Activated CD4-positive, alpha-beta memory T cell treated with anti-CD3 and anti-CD28 coated beads, Interleukin-2, amount 10 ng/mL, durations not matched to agents 7 days and 5 days (primary cell): ENCODE measurements around the gene PRKCB. TPM values are rescaled to one million over a fixed set of nuclear protein-coding genes. Genes with fewer than 3 reads are reported as not detected.

Source experiments
- total RNA-seq, 2 experiments: library from RNA; stranded (reverse); gene quantifications; one replicate each; pipeline ENCODE4 v1.2.3, GENCODE V29; 2021

The PRKCB gene
- total RNA-seq, 2 experiments from 2014 or later = 77.3 to 81.4 TPM

Other genes starting within 250 kb of the PRKCB start
- gene NDUFAB1, start 239.7 kb upstream of the PRKCB start, total RNA-seq = 10 to 100 TPM; 79.8 to 81.1 TPM
- gene PALB2, start 194.7 kb upstream of the PRKCB start, total RNA-seq = 10 to 100 TPM; 16.8 to 17.0 TPM
- 10 to 100 TPM; 64.9 to 68.8 TPM for gene DCTN5, start 194.5 kb upstream of the PRKCB start, total RNA-seq
- 100 to 1,000 TPM; 102 to 104 TPM for gene PLK1, start 157.1 kb upstream of the PRKCB start, total RNA-seq
- gene ERN2, start 122.8 kb upstream of the PRKCB start, total RNA-seq = not detected
- not detected for gene CHP2, start 81.0 kb upstream of the PRKCB start, total RNA-seq